Lower lobe of right lung (tissue), 2 donors: ENCODE data around the gene SMIM30. TPM values are rescaled to one million over a fixed set of nuclear protein-coding genes. Genes with fewer than 3 reads are reported as not detected.
"Not testable (repeated sequence)": the region's sequence is repeated elsewhere in the genome, so short reads cannot be mapped to it uniquely, and the experiment has no call there.

Experiments
- ATAC-seq, 2 donors: fragments of 200-7000 bp; cut with Tn5 transposase; one replicate each; pipeline ENCODE4 v1.9.1; 2020 to 2022; ENCODE audit warnings: mild to moderate bottlenecking in 2 of 2, moderate library complexity in 2 of 2
- DNase-seq: peaks from one replicate; pipeline ENCODE4 v3.0.0-alpha.2; 2020
- H3K27ac ChIP-seq: fragments of 200-600 bp; one replicate; pipeline ENCODE4 v1.8.0; 2022
- H3K27me3 ChIP-seq: fragments of 200-600 bp; one replicate; pipeline ENCODE4 v1.8.0; 2022; ENCODE audit warnings: low read depth
- H3K36me3 ChIP-seq: fragments of 200-600 bp; one replicate; pipeline ENCODE4 v1.8.0; 2022; ENCODE audit warnings: mild to moderate bottlenecking
- H3K4me1 ChIP-seq: fragments of 200-600 bp; one replicate; pipeline ENCODE4 v1.8.0; 2022
- H3K4me3 ChIP-seq: fragments of 200-600 bp; one replicate; pipeline ENCODE4 v1.8.0; 2022; ENCODE audit warnings: mild to moderate bottlenecking
- H3K9me3 ChIP-seq: fragments of 200-600 bp; one replicate; pipeline ENCODE4 v1.8.0; 2022
- intact Hi-C: fragments of 100-400 bp; cut with DNase I; formaldehyde crosslinking; loops from one replicate; pipeline ENCODE4 v1.11.0; 2022
- total RNA-seq: library from RNA; stranded (reverse); fragmentation: NEBNext Ultra II Directional; extraction: Animal tissue kit (Norgen Biotek cat#: 25700); gene quantifications from one replicate; pipeline ENCODE4 v1.2.1, GENCODE V29; 2021
- TF ChIP-seq, protein P1 (sequence below): fragments of 200-600 bp; IDR thresholded peaks from one replicate; pipeline ENCODE4 v1.8.0; 2022; ENCODE audit warnings: antibody characterized with exemption, mild to moderate bottlenecking
- donor health status: DM: no; HTN: yes; CAD: no; lungs with severe emphysema.

Gene SMIM30
- total RNA-seq, 1 donor from 2014 or later: 55.6 TPM

DNA sequence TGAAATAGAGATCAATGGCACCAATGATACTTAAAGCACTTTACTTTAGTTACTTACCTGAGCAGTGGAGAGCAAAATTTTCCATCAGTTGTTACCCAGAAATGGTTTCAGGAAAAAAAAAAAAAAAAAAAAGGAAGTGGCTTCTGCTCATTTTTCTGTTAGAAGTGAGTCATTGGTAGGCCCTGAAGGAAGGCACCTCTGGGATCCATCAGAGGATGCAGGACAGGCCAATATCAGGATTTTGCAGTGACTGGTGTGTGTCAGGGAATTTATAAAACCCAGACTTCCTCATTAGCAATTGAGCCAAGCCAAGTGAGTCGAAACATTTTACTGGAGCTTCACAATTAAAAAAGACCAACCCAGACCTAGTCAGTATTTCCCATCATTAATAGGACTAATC, 2.3 kb upstream of the SMIM30 start:
- H3K4me3 ChIP-seq: no peak overlapping the region
- no peak overlapping the region for H3K27ac ChIP-seq
- TF ChIP-seq, protein P1, sequence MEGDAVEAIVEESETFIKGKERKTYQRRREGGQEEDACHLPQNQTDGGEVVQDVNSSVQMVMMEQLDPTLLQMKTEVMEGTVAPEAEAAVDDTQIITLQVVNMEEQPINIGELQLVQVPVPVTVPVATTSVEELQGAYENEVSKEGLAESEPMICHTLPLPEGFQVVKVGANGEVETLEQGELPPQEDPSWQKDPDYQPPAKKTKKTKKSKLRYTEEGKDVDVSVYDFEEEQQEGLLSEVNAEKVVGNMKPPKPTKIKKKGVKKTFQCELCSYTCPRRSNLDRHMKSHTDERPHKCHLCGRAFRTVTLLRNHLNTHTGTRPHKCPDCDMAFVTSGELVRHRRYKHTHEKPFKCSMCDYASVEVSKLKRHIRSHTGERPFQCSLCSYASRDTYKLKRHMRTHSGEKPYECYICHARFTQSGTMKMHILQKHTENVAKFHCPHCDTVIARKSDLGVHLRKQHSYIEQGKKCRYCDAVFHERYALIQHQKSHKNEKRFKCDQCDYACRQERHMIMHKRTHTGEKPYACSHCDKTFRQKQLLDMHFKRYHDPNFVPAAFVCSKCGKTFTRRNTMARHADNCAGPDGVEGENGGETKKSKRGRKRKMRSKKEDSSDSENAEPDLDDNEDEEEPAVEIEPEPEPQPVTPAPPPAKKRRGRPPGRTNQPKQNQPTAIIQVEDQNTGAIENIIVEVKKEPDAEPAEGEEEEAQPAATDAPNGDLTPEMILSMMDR: no peak
- peaks cover 8% of the 10 kb centered on the region for H3K36me3 ChIP-seq
- no peak for ATAC-seq
- no peak for DNase-seq
- no peaks in the 10 kb centered on the region for H3K27me3 ChIP-seq
- no peaks in the 10 kb centered on the region for H3K9me3 ChIP-seq
- intact Hi-C loops: no loop called here
- peaks cover 9% of the 10 kb centered on the region for H3K4me1 ChIP-seq

DNA sequence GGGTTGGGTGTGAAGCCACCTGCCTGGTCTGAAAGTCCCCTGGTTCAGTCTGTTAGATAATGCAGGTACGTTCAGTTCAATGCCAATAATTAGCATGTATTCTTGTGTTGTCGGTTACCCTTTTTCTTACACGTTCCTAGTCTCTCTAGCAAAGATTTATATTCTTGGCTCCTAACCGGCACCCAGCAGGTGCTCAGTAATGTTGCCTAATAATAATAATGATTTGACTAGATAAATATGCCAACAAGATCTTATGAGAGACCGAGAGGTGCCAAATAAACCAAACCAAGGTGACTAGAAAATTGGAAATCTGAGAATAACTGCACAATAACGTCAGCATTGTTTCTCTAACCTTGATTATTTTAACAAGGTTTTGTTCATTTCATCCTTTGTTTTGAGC, 1.1 kb upstream of the SMIM30 start:
- no peak for ATAC-seq
- TF ChIP-seq, protein P1: no peak
- no peak for DNase-seq
- H3K4me3 ChIP-seq: no peak overlapping the region
- no peak overlapping the region for H3K27ac ChIP-seq
- H3K9me3 ChIP-seq: no peaks in the 10 kb centered on the region
- no peaks in the 10 kb centered on the region for H3K27me3 ChIP-seq
- H3K4me1 ChIP-seq: peaks cover 9% of the 10 kb centered on the region
- intact Hi-C loops: no loop called here
- peaks cover 14% of the 10 kb centered on the region for H3K36me3 ChIP-seq

DNA sequence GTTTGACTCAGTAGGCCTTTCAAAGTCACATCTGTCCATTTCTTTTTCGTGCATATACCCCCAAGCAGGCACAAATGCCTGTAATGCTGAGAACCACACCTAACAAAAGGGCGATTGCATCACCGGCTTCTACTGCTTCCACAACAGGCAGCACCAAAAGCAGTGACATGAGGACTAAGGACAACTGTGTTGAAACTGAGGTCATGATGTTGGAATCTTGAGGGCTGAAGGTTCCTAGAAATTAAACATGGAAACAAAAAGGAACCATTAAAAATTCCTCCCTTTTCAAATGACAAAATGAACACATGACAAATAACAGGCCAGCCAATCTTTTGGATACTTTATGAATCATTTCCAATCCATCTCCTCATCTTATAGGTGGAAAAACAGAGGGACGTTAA, 980 bp downstream of the SMIM30 start:
- intact Hi-C loops, H3K27me3 ChIP-seq, H3K9me3 ChIP-seq, H3K4me1 ChIP-seq: not testable (repeated sequence)
- H3K4me3 ChIP-seq: peak overlapping the region; percentile 72
- DNase-seq: peak; percentile 47
- H3K36me3 ChIP-seq: peaks cover 14% of the 10 kb centered on the region
- ATAC-seq: peak; percentile 45 to 63
- H3K27ac ChIP-seq: peak overlapping the region; percentile 75

DNA sequence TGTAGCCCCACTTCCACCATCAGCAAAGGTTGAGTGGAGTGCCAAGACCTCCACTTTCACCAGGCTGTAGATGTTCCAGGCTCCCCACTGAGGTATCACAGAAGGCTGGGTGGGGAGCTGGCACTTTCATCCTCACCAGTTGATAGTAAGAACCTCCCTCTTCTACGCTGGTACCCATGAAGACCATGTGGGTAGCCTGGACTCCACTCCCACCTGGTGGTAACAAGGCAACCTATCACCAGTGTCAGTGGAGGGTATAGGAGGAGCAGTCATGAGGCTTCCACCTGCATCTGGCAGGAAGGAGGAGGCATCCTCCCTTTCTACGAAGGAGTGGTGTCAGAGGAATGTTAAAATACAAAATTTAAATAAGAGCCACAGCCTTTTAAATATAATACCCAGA, 4.4 kb downstream of the SMIM30 start:
- peaks cover 14% of the 10 kb centered on the region for H3K36me3 ChIP-seq
- no peak for ATAC-seq
- intact Hi-C loops: no loop called here
- TF ChIP-seq, protein P1: no peak
- no peaks in the 10 kb centered on the region for H3K9me3 ChIP-seq
- no peaks in the 10 kb centered on the region for H3K27me3 ChIP-seq
- no peak overlapping the region for H3K4me3 ChIP-seq
- H3K4me1 ChIP-seq: peaks cover 5% of the 10 kb centered on the region
- DNase-seq: no peak
- no peak overlapping the region for H3K27ac ChIP-seq

DNA sequence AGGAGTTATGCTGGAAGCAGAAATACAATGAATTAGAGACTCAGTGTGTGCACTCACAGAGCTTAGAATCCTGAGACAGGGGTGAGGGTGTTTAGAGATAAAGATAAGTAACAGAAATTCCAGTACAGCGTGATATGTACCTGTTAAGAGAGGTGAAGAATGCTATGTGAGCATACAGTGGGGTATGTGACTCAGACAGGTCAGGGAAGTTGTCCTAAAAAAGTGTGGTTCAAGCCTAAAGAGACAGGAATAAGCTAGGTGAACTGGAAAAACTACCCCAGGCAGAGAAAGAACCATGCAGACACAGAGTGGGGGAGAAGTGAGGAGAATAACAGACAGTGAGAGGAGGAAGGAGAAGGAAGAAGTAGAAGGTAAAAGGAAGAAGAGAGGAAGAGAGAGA, 8.6 kb downstream of the SMIM30 start:
- Histone ChIP-seq H3K4me3 (no peak overlapping the region), H3K27me3 (no peaks in the 10 kb centered on the region), H3K9me3 (no peaks in the 10 kb centered on the region), H3K36me3 (no peaks in the 10 kb centered on the region), H3K4me1 (no peaks in the 10 kb centered on the region), H3K27ac (no peak overlapping the region)
- ATAC-seq: no peak
- intact Hi-C loops: no loop called here
- TF ChIP-seq, protein P1: no peak
- DNase-seq: no peak

DNA sequence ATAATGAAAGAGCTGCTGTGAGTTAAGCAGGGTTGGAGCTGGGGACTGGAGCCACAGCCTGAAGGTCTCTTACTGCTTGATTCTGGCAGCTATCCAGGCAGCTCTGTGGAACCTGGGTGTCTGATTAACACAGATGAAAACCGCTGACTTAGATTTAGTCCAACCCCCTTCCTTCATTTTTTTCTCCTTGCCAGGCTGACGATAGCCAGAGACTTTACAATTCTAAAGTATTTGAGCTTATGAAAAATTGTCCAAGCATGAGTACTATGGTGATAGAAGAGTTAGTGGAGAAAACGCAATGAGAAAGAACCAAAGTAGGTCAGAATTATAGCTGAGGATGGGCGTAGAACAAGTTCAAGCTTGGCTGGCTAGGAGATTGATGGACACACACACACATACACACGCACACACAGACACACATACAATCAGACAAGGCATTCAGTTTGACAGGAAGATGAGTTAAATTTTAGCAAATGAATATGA, 18.2 kb downstream of the SMIM30 start:
- ATAC-seq: peak in 1 of 2 donors; percentile 43
- intact Hi-C loops: no loop called here
- no peaks in the 10 kb centered on the region for H3K27me3 ChIP-seq
- H3K36me3 ChIP-seq: no peaks in the 10 kb centered on the region
- H3K4me1 ChIP-seq: no peaks in the 10 kb centered on the region
- no peak overlapping the region for H3K4me3 ChIP-seq
- no peak overlapping the region for H3K27ac ChIP-seq
- DNase-seq: no peak
- TF ChIP-seq, protein P1: no peak
- H3K9me3 ChIP-seq: no peaks in the 10 kb centered on the region
